DOHH2 (cell line): ENCODE data around the gene MAPKAPK2.

Experiments
- H3F3A ChIP-seq: fragments of 200-600 bp; sonication (generic), shearing (Covaris generic); 2 replicates; pipeline ENCODE4 v1.6.0; 2016; ENCODE audit warnings: antibody characterized with exemption, mild to moderate bottlenecking; ENCODE audit not compliant: control insufficient read depth, insufficient read depth
- H3K27ac ChIP-seq: fragments of 200-600 bp; sonication (generic); 2 replicates; pipeline ENCODE4 v1.5.1; 2014; ENCODE audit warnings: low read depth, mild to moderate bottlenecking, low read length, moderate library complexity
- H3K27me3 ChIP-seq: fragments of 200-600 bp; sonication (generic); 2 replicates; pipeline ENCODE4 v1.6.1; 2014; ENCODE audit warnings: mild to moderate bottlenecking, low read length, mixed read lengths; ENCODE audit not compliant: control insufficient read depth
- H3K36me3 ChIP-seq: fragments of 200-600 bp; sonication (generic); 2 replicates; pipeline ENCODE4 v1.6.1; 2014; ENCODE audit warnings: mild to moderate bottlenecking, low read length, moderate library complexity, mixed read lengths; ENCODE audit not compliant: control insufficient read depth
- H3K4me1 ChIP-seq: fragments of 200-600 bp; sonication (generic); 2 replicates; pipeline ENCODE4 v1.6.1; 2014; ENCODE audit warnings: mild to moderate bottlenecking, low read length, mixed read lengths; ENCODE audit not compliant: control insufficient read depth
- H3K4me2 ChIP-seq: fragments of 200-600 bp; sonication (generic); 2 replicates; pipeline ENCODE4 v1.6.0; 2014; ENCODE audit warnings: mild to moderate bottlenecking, low read length, moderate library complexity
- H3K4me3 ChIP-seq: fragments of 200-600 bp; sonication (generic); 2 replicates; pipeline ENCODE4 v1.5.1; 2014; ENCODE audit warnings: mild to moderate bottlenecking, low read length, mixed read lengths
- H3K79me2 ChIP-seq: fragments of 200-600 bp; sonication (generic); 2 replicates; pipeline ENCODE4 v1.6.1; 2014; ENCODE audit warnings: mild to moderate bottlenecking, low read length, mixed read lengths; ENCODE audit not compliant: control insufficient read depth
- H3K9me2 ChIP-seq: fragments of 200-600 bp; sonication (generic); replicated peaks from 2 replicates; pipeline ENCODE4 v1.6.1; 2014; ENCODE audit warnings: mild to moderate bottlenecking, low read length, mixed read lengths; ENCODE audit not compliant: control insufficient read depth
- H3K9me3 ChIP-seq: fragments of 200-600 bp; sonication (generic); 2 replicates; pipeline ENCODE4 v1.6.1; 2014; ENCODE audit warnings: antibody characterized with exemption, low read length, mixed read lengths; ENCODE audit not compliant: control insufficient read depth, insufficient read depth
- H4K20me1 ChIP-seq: fragments of 200-600 bp; sonication (generic); 2 replicates; pipeline ENCODE4 v1.6.0; 2014; ENCODE audit warnings: low read depth, mild to moderate bottlenecking, antibody characterized with exemption, low read length, moderate library complexity; ENCODE audit not compliant: control insufficient read depth, insufficient read depth
- EZH2phosphoT487 ChIP-seq: fragments of 200-600 bp; sonication (generic); IDR thresholded peaks from 2 replicates; pipeline ENCODE4 v1.6.1; 2017; ENCODE audit warnings: borderline replicate concordance, mild to moderate bottlenecking, antibody characterized with exemption, low read length, moderate library complexity, mixed read lengths
- TF ChIP-seq, protein P1 (sequence below): fragments of 200-600 bp; sonication (generic); IDR thresholded peaks from one replicate; pipeline ENCODE4 v1.5.1; 2014; ENCODE audit warnings: antibody characterized with exemption, mild to moderate bottlenecking, low read depth, low read length; ENCODE audit not compliant: poor library complexity, severe bottlenecking

The MAPKAPK2 gene

DNA sequence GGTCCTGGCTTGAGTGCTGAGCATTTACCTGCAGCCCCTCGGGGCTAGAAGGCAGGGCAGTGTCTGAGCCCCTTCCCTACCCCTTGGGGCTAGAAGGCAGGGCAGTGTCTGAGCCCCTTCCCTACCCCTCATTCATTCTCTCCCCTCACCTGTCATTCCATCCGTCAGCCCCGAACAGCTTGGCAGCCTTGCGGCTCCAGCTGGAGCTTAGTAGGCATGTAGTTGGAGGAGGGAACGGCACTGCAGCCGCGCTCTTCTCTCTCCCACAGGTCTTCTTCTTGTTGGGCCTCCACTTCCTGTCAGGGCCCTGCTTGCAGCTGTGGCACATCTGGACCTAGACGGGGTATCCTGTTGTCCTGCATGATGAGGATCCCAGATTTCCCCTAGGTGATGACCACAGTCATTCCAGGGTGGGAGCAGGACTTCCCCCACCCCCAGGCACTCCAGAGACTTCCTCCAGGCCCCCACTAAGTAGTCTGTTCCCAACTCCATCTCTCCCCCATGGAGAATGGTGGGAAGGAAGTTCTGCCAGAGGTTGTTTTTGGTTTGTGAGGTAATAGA is 22.2 kb downstream of the MAPKAPK2 start:
- Histone ChIP-seq H3K27me3 (no peaks in the 10 kb centered on the region), H3F3A (no peaks in the 10 kb centered on the region), H3K79me2 (peaks cover 88% of the 10 kb centered on the region), H4K20me1 (peaks cover 38% of the 10 kb centered on the region; the same call in 1 of the 2 replicates), H3K9me2 (no peaks in the 10 kb centered on the region), H3K4me1 (peaks cover 52% of the 10 kb centered on the region), H3K4me3 (no peak overlapping the region), H3K9me3 (no peaks in the 10 kb centered on the region), H3K4me2 (peak overlapping the region; percentile 55; the same call in 1 of the 2 replicates), H3K27ac (no peak overlapping the region), H3K36me3 (no peaks in the 10 kb centered on the region)
- TF ChIP-seq, protein P1, sequence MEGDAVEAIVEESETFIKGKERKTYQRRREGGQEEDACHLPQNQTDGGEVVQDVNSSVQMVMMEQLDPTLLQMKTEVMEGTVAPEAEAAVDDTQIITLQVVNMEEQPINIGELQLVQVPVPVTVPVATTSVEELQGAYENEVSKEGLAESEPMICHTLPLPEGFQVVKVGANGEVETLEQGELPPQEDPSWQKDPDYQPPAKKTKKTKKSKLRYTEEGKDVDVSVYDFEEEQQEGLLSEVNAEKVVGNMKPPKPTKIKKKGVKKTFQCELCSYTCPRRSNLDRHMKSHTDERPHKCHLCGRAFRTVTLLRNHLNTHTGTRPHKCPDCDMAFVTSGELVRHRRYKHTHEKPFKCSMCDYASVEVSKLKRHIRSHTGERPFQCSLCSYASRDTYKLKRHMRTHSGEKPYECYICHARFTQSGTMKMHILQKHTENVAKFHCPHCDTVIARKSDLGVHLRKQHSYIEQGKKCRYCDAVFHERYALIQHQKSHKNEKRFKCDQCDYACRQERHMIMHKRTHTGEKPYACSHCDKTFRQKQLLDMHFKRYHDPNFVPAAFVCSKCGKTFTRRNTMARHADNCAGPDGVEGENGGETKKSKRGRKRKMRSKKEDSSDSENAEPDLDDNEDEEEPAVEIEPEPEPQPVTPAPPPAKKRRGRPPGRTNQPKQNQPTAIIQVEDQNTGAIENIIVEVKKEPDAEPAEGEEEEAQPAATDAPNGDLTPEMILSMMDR = no peak
- TF ChIP-seq EZH2phosphoT487 = no peak

GRCh38 chr1:206708058-206708457 is 23.4 kb downstream of the MAPKAPK2 start:
- H3K27ac ChIP-seq = 0 out of 2 replicates have a peak overlapping the region, but pooled peaks have one; percentile 2
- peak overlapping the region; percentile 55 for H3K4me2 ChIP-seq
- H4K20me1 ChIP-seq = peaks cover 38% of the 10 kb centered on the region; the same call in 1 of the 2 replicates
- H3K4me3 ChIP-seq = peak overlapping the region; percentile 18; the same call in 1 of the 2 replicates
- H3K79me2 ChIP-seq = peaks cover 87% of the 10 kb centered on the region
- no peaks in the 10 kb centered on the region for H3K9me3 ChIP-seq
- no peaks in the 10 kb centered on the region for H3K27me3 ChIP-seq
- H3K36me3 ChIP-seq = no peaks in the 10 kb centered on the region
- peaks cover 52% of the 10 kb centered on the region for H3K4me1 ChIP-seq
- H3F3A ChIP-seq = no peaks in the 10 kb centered on the region
- no peaks in the 10 kb centered on the region for H3K9me2 ChIP-seq
- TF ChIP-seq, protein P1 = no peak
- TF ChIP-seq EZH2phosphoT487 = no peak

- peaks cover 38% of the 10 kb centered on the region; the same call in 1 of the 2 replicates for H4K20me1 ChIP-seq
- H3K36me3 ChIP-seq = no peaks in the 10 kb centered on the region
- H3K4me3 ChIP-seq = no peak overlapping the region
- TF ChIP-seq EZH2phosphoT487 = no peak
- TF ChIP-seq, protein P1 = no peak
- H3K27me3 ChIP-seq = no peaks in the 10 kb centered on the region
- peaks cover 46% of the 10 kb centered on the region for H3K4me1 ChIP-seq
- H3K9me3 ChIP-seq = no peaks in the 10 kb centered on the region
- no peak overlapping the region for H3K27ac ChIP-seq
- H3F3A ChIP-seq = no peaks in the 10 kb centered on the region
- peaks cover 89% of the 10 kb centered on the region for H3K79me2 ChIP-seq
- H3K4me2 ChIP-seq = peak overlapping the region; percentile 55; the same call in 1 of the 2 replicates
- H3K9me2 ChIP-seq = no peaks in the 10 kb centered on the region
These were observed 24.2 kb downstream of the MAPKAPK2 start for GRCh38 chr1:206708882-206709281.
